HCT116 (cell line): ENCODE results near the gene NKIRAS2. TPM values are rescaled to one million over a fixed set of nuclear protein-coding genes. Genes with fewer than 3 reads are reported as not detected.

Source experiments
- ATAC-seq: fragments of 200-7000 bp; cut with Tn5 transposase; 2 replicates; pipeline ENCODE4 v1.9.1; 2020; ENCODE audit warnings: mild to moderate bottlenecking, moderate library complexity
- BruUV-seq: library from RNA; stranded (reverse); fragments of 400-500 nt; replicated peaks from 2 replicates; lab custom pipeline; 2021; lab: Mats Ljungman, UMichigan
- CTCF ChIA-PET: fragments of 300-600 bp; sonication (Branson Sonifier 250); formaldehyde crosslinking; loops from one replicate; lab custom pipeline; 2021; ENCODE audit warnings: antibody characterized with exemption; lab: Charles Lee
- POLR2A ChIA-PET: fragments of 300-600, 350-600 bp; sonication (Branson Sonifier 250); formaldehyde crosslinking; loops from one replicate; lab custom pipeline; 2021; ENCODE audit warnings: antibody characterized with exemption; lab: Charles Lee
- RAD21 ChIA-PET, 2 experiments: fragments of 300-600 bp; sonication (Branson Sonifier 250); formaldehyde crosslinking; loops; one replicate each; lab custom pipeline; 2023; ENCODE audit warnings: low total read pairs in 2 of 2; ENCODE audit not compliant: uncharacterized antibody in 2 of 2, unreplicated experiment in 2 of 2, low non-redundant PET in 1 of 2; lab: Charles Lee
- DNase-seq: peaks from one replicate; pipeline ENCODE4 v3.0.0-alpha.2; 2010; ENCODE audit warnings: low read depth, low spot score
- H2AFZ ChIP-seq: fragments of 200-600 bp; shearing (Covaris generic), sonication (generic); 2 replicates; pipeline ENCODE4 v1.6.1; 2017; ENCODE audit warnings: low read depth, mixed run types, mixed read lengths, antibody characterized with exemption, low read length; ENCODE audit not compliant: poor library complexity, severe bottlenecking
- H3K27ac ChIP-seq: 2 replicates; pipeline ENCODE4 v1.5.1; 2012; ENCODE audit warnings: low read depth, low read length
- H3K27me3 ChIP-seq: fragments of 200-600 bp; sonication (generic); 2 replicates; pipeline ENCODE4 v1.6.1; 2016; ENCODE audit warnings: mixed run types, low read length, mixed read lengths; ENCODE audit not compliant: insufficient read depth
- H3K36me3 ChIP-seq, 2 experiments: fragments of 200-500 bp in 1 of 2; fragments of 200-600 bp in 1 of 2; sonication (Bioruptor generic) in 1 of 2; sonication (generic) in 1 of 2; 2 replicates each; pipeline versions ENCODE4 v1.5.1 to v1.6.1; 2014 to 2016; ENCODE audit warnings: low read length in 2 of 2, inconsistent platforms in 1 of 2, mixed read lengths in 1 of 2, mixed run types in 1 of 2; ENCODE audit not compliant: insufficient read depth in 2 of 2, control insufficient read depth in 1 of 2
- H3K4me1 ChIP-seq, 2 experiments: fragments of 200-600 bp in 1 of 2; sonication (generic) in 1 of 2; 2 replicates each; pipeline versions ENCODE4 v1.5.1 to v1.6.1; 2012 to 2017; ENCODE audit warnings: low read length in 2 of 2, inconsistent platforms in 1 of 2, mild to moderate bottlenecking in 1 of 2, mixed read lengths in 1 of 2, mixed run types in 1 of 2, moderate library complexity in 1 of 2; ENCODE audit not compliant: insufficient read depth in 2 of 2, control insufficient read depth in 1 of 2
- H3K4me2 ChIP-seq: fragments of 200-600 bp; sonication (generic); 2 replicates; pipeline ENCODE4 v1.6.1; 2017; ENCODE audit warnings: mixed run types, low read length, mixed read lengths
- H3K4me3 ChIP-seq, 2 experiments: fragments of 200-600 bp in 1 of 2; sonication (generic) in 1 of 2; replicated peaks in 1 of 2; 2 replicates each; pipeline ENCODE4 v1.5.1; 2011 to 2016; ENCODE audit warnings: low read length in 2 of 2, control low read depth in 1 of 2, low read depth in 1 of 2, mild to moderate bottlenecking in 1 of 2, mixed read lengths in 1 of 2, mixed run types in 1 of 2
- H3K79me2 ChIP-seq: fragments of 200-600 bp; sonication (generic); 2 replicates; pipeline ENCODE4 v1.6.1; 2017; ENCODE audit warnings: mild to moderate bottlenecking, mixed run types, low read length, moderate library complexity, mixed read lengths; ENCODE audit not compliant: insufficient read depth
- H3K9ac ChIP-seq: fragments of 200-600 bp; sonication (generic); 2 replicates; pipeline ENCODE4 v1.6.1; 2016; ENCODE audit warnings: low read length, mixed read lengths
- H3K9me2 ChIP-seq: fragments of 200-600 bp; sonication (generic), shearing (Covaris generic); 2 replicates; pipeline ENCODE4 v1.6.1; 2017; ENCODE audit warnings: mixed run types, mild to moderate bottlenecking, moderate library complexity; ENCODE audit not compliant: insufficient read depth
- H3K9me3 ChIP-seq, 2 experiments: fragments of 200-500 bp in 1 of 2; fragments of 200-600 bp in 1 of 2; sonication (Bioruptor generic) in 1 of 2; sonication (generic) in 1 of 2; 2 replicates each; pipeline ENCODE4 v1.6.1; 2014 to 2017; ENCODE audit warnings: low read length in 2 of 2, mixed read lengths in 2 of 2, inconsistent platforms in 1 of 2, low read depth in 1 of 2, mild to moderate bottlenecking in 1 of 2, mixed run types in 1 of 2, moderate library complexity in 1 of 2; ENCODE audit not compliant: control insufficient read depth in 1 of 2, insufficient read depth in 1 of 2
- H4K20me1 ChIP-seq: fragments of 200-600 bp; sonication (generic), shearing (Covaris generic); 2 replicates; pipeline ENCODE4 v1.6.1; 2017; ENCODE audit warnings: mixed run types, mild to moderate bottlenecking, moderate library complexity; ENCODE audit not compliant: insufficient read depth
- EZH2 ChIP-seq: fragments of 200-600 bp; sonication (generic); IDR thresholded peaks from 2 replicates; pipeline ENCODE4 v1.6.1; 2017; ENCODE audit warnings: antibody characterized with exemption, mixed run types
- EZH2phosphoT487 ChIP-seq: fragments of 200-600 bp; IDR thresholded peaks from 2 replicates; pipeline ENCODE4 v1.6.1; 2018; ENCODE audit warnings: antibody characterized with exemption, borderline replicate concordance
- JUND ChIP-seq: IDR thresholded peaks from 2 replicates; pipeline ENCODE4 v1.6.1; 2012
- MAX ChIP-seq: IDR thresholded peaks from 2 replicates; pipeline ENCODE4 v1.6.1; 2012
- POLR2A ChIP-seq: IDR thresholded peaks from 2 replicates; pipeline ENCODE4 v1.7.0; 2011; ENCODE audit warnings: borderline replicate concordance; ENCODE audit not compliant: insufficient read depth, insufficient read length; ENCODE audit errors: extremely low read depth
- POLR2AphosphoS5 ChIP-seq: IDR thresholded peaks from 2 replicates; pipeline ENCODE4 v1.6.1; 2011; ENCODE audit warnings: mild to moderate bottlenecking, low read depth, low read length, moderate library complexity
- SIN3A ChIP-seq: IDR thresholded peaks from 2 replicates; pipeline ENCODE4 v1.6.1; 2012; ENCODE audit warnings: low read depth
- SP1 ChIP-seq: IDR thresholded peaks from 2 replicates; pipeline ENCODE4 v1.6.1; 2012; ENCODE audit warnings: low read depth
- SRF ChIP-seq: IDR thresholded peaks from 2 replicates; pipeline ENCODE4 v1.6.1; 2012; ENCODE audit warnings: low read depth
- YY1 ChIP-seq: IDR thresholded peaks from 2 replicates; pipeline ENCODE4 v1.6.1; 2011; ENCODE audit warnings: low read length, low read depth, moderate library complexity, mild to moderate bottlenecking; ENCODE audit not compliant: insufficient replicate concordance; ENCODE audit errors: extremely low read depth
- ZBTB33 ChIP-seq: IDR thresholded peaks from 2 replicates; pipeline ENCODE4 v1.6.1; 2011; ENCODE audit warnings: mild to moderate bottlenecking, low read length, moderate library complexity; ENCODE audit not compliant: insufficient replicate concordance; ENCODE audit errors: extremely low read depth
- ZFX ChIP-seq: fragments of 450-650 bp; IDR thresholded peaks from 2 replicates; pipeline ENCODE4 v1.6.1; 2017
- intact Hi-C: fragments of 100-400 bp; cut with micrococcal nuclease; formaldehyde crosslinking; loops from 2 replicates; pipeline ENCODE4 v1.10.0; 2022
- total RNA-seq: library from RNA; stranded (reverse); gene quantifications from one replicate; pipeline ENCODE4 v1.2.1, GENCODE V29; 2021; ENCODE audit not compliant: unreplicated experiment

Gene NKIRAS2
- total RNA-seq, 1 experiment from 2014 or later = 26.4 TPM

DNA sequence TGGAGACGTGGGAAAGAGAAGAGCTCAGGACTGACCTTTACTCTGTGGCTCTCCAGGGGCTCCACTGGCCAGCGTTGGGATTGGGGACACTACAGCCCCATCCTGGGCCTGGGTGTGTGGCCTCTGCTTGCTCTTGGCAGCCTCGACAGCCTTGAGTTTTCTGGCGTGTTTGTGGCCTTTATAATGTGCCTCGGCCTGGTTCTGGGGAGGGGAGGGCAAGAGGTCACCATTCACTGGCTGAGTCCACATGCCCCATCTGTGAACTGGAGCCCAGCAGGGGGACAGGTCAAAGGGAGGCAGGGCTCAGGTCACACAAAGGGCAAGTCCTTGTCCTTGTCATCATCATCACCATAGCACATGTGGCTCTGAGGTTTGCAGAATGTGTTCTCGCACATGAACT, 11.7 kb downstream of the NKIRAS2 start:
- H3K27me3 ChIP-seq = no peaks in the 10 kb centered on the region
- no peaks in the 10 kb centered on the region for H3K36me3 ChIP-seq
- POLR2A ChIA-PET = interaction anchor here (1.3 kb wide), 1 partner anchor 8 kb away, joined by 3 read pairs; no protein-coding TSS in a partner anchor
- H3K27ac ChIP-seq = no peak overlapping the region
- no peaks in the 10 kb centered on the region for H3K79me2 ChIP-seq
- no TSS peak for BruUV-seq
- ATAC-seq = no peak
- DNase-seq = no peak
- RAD21 ChIA-PET = no interaction called here
- H2AFZ ChIP-seq = no peak overlapping the region
- H3K4me3 ChIP-seq = no peak overlapping the region
- H4K20me1 ChIP-seq = no peaks in the 10 kb centered on the region
- peaks cover 0 to 10% of the 10 kb centered on the region in 2 experiments; a peak in 1 of 4 replicates for H3K4me1 ChIP-seq
- H3K9ac ChIP-seq = no peak overlapping the region
- intact Hi-C loops = no loop called here
- H3K9me2 ChIP-seq = no peaks in the 10 kb centered on the region
- no peaks in the 10 kb centered on the region for H3K9me3 ChIP-seq
- TF ChIP-seq SIN3A = no peak
- no peak for TF ChIP-seq EZH2
- TF ChIP-seq POLR2A = no peak
- no peak for TF ChIP-seq POLR2AphosphoS5
- TF ChIP-seq SP1 = no peak
- no peak for TF ChIP-seq JUND
- no peak for TF ChIP-seq YY1
- no peak for TF ChIP-seq ZFX
- no peak for TF ChIP-seq ZBTB33
- no peak for TF ChIP-seq EZH2phosphoT487
- TF ChIP-seq SRF = no peak
- TF ChIP-seq MAX = no peak
- CTCF ChIA-PET = interaction anchor here (1.3 to 1.4 kb wide), 2 partner anchors 8 to 12 kb away, joined by 4 to 5 read pairs; partner anchors contain the start of gene NKIRAS2
- H3K4me2 ChIP-seq = no peak overlapping the region
